NCI-H2081 (cell line): ENCODE results near the gene RCC2.
A peak's percentile ranks its signal among the peaks of the same experiment; 100 is the strongest.
"Not testable (repeated sequence)": the region's sequence is repeated elsewhere in the genome, so short reads cannot be mapped to it uniquely, and the experiment has no call there.

Experiments
- DNase-seq, 2 experiments: peaks; one replicate each; lab custom pipeline; 2025; lab: John Stamatoyannopoulos, UW

Gene RCC2

DNA sequence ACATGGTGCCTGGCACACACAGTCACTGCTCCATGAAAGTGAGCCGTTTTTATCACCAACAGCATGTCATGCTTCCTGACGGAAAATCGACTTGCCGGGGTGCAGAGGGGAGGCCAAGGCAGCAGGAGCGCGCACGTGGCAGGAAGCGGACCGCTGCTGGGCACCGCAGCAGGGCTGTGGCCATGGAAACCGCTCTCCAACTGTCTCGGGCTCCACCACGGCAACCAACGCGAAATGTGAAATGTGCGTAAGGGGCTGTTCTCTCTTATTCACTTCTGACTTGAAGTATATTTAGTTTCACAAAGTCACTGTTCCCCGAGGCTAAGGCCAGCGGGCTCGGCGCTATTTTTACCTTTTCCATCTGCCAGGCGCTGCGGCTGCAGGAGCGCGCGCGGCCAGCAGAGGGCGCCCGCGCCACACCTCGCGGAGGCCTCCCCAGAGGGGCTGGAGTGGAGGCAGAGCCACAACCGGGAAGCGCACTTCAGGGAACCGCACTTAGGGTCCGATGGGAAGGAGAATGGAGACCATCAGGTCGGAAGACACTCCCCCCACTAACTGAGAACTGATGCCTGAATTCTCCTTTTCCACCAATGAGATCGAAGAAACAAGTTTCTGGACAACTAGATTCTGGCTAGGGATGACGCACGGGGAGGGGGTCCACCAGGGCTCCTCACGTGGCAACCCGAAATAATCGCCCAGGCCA lies 19.7 kb downstream of the RCC2 start:
- DNase-seq: no peak

DNA sequence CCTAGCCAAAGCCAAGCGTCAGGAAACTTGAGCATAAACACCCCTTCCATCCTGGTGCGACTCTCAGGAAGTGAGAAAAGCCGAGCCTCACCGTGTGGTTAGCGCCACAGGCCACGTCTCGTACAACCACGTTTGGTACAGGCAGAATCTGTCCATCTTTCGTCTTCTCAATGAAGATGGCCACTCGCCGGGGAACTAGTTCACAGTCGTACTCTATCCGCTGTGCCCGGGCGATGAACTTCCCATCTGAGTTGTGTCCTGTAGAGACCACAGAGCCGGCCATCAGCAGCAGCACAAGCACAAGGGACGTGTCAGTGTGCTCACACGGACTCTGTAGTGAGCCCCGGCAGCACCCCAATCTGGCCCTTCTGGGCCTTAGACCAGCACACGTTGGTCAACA lies 23.1 kb downstream of the RCC2 start:
- no peak for DNase-seq

DNA sequence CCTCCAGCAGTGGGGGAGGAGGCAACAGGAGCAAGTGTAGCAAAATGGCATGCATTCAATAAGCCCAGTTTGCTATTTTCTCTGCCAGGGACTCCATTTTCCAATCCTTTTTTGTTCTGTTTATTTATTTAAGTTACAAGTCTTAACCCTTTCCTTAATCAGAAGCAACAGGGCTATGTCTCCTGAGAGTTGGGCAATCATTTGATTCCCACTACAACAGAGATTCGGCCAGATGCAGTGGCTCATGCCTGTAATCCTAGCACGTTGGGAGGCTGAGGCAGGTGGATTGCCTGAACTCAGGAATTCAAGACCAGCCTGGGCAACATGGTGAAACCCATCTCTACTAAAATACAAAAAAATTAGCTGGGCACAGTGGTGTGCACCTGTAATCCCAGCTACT lies 25.5 kb downstream of the RCC2 start:
- DNase-seq: no peak

GRCh38 chr1:17412093-17412870 lies 27.2 kb downstream of the RCC2 start:
- no peak for DNase-seq

GRCh38 chr1:17409391-17409811 lies 30.1 kb downstream of the RCC2 start:
- DNase-seq: no peak

GRCh38 chr1:17407786-17408514 lies 31.5 kb downstream of the RCC2 start:
- DNase-seq: peak in 1 of 2 experiments; percentile 11

DNA sequence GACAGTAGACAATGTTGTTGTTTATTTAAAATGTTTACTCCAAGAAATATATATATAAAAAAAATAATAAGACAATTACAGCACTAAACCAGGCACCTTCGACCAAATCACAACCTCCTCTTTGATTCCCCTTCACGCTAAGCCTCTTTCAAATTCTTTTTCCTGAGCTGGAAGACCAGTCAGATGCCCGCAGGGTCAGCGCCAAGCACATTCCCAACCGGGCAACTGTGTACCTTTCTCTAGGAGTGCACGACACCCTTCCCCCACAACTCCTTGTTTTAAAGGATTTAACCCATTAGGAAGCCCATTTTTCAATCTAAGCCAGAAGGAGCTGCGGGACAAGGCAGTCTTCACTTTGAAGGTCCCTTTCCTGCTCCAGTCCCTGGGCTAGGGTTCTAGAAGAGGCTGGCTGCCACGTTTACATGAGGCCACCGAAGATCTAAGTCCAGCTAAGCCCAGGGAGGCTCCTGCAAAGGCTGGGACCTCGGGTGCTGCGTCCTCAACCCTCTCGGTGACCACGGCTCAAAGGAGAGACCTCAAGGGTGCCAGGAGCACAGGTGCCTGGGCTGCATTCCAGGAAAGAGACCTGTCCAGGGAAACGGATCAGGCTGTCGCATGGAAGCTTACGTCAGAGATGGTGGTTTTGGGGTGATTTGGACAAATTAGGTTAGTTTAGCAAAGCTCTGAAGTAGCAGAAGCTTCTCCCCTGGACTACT lies 32.6 kb downstream of the RCC2 start:
- not testable (repeated sequence) for DNase-seq

GRCh38 chr1:17405898-17406759 lies 33.3 kb downstream of the RCC2 start:
- peak; percentile 30 to 34 for DNase-seq

- no peak for DNase-seq
Measured at GRCh38 chr1:17404820-17405219, 34.7 kb downstream of the RCC2 start.

DNA sequence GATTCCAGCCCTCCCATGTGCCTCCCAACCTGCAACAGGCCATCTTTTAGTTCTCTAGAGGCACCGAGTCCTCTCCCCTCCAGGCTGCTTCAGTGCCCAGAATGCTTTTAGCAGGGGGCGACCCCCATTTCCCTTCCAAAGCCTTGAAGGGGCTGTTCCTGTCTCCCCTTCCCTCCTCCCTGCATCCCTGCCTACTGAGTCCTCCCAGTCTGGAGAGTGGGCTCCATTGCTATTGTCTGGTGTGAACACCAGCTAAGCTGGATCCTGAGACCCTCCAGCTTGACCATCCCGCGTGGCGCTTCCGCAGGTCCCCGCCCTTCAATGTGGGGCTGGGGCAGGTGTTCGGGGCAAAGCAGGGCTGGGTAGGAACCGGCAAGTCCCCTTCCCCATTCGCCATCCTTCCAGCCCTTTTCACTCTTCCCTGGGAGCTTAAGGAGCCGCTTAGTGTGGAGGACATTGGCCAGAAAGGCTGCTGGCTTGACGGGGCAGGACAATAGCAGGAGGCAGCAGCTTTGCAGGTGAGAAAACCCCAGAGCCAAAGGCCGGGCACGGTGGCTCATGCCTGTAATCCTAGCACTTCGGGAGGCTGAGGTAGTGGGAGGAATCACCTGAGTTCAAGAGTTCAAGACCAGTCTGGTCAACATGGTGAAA lies 35.3 kb downstream of the RCC2 start:
- DNase-seq: no peak

- DNase-seq: no peak
Measured at GRCh38 chr1:17403081-17403480, 36.4 kb downstream of the RCC2 start.

- no peak for DNase-seq
Measured at GRCh38 chr1:17401841-17402240, 37.6 kb downstream of the RCC2 start.

GRCh38 chr1:17400725-17401341 lies 38.6 kb downstream of the RCC2 start:
- no peak for DNase-seq

DNA sequence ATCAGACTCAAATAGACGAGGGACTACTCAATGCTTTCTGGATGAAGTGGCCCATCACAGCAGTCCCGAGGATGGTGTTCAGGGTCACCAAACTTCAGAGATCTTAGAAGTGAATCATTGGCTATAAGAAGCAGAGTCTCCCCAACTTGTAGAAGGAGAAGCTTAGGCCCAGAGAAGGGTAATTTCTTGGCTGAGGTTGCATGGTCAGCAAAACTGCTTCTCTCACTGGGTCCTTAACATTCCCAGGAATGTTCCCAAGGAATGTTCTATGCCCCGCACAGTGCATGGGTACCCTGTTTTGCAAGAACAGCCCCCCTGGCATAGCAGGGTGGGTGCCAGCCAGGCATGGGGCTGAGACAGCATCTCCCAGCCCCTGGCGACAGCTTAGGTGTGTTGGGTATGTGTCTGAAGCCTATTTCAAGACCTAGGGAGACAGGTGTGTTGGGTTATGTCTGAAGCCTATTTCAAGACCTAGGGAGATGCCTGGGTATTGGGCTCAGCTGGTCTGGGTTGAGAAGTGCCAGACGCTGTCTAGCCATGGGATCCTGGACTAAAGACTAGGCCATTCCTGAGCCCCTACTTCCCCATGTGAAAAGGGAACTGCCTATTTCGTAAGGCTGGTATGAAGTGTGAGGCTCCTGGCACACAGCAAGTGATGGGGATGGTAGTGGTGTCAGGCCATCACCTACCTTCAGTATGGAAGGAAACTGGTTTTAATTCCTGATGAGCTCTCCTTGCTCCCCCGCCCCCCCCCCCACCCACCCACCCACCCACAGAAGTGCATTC lies 41.4 kb downstream of the RCC2 start:
- DNase-seq: no peak

DNA sequence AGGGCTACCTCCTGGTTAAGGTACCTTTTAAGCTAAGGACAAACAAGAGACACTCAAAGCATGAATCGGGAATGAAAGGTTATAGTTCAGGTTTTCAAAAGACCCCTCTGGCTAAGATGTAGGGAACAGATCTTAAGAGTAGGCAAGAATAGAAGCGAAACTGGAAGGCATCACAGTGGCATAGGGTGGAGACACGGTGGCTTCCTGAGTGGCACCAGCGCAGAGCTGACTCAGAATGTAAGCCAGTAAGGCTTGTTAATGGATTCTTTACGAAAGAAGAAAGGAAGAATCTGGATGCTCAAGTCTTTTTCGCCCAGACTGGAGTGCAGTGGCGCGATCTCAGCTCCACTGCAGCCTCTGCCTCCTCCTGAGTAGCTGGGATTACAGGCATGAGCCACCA lies 46.2 kb downstream of the RCC2 start:
- no peak for DNase-seq

DNA sequence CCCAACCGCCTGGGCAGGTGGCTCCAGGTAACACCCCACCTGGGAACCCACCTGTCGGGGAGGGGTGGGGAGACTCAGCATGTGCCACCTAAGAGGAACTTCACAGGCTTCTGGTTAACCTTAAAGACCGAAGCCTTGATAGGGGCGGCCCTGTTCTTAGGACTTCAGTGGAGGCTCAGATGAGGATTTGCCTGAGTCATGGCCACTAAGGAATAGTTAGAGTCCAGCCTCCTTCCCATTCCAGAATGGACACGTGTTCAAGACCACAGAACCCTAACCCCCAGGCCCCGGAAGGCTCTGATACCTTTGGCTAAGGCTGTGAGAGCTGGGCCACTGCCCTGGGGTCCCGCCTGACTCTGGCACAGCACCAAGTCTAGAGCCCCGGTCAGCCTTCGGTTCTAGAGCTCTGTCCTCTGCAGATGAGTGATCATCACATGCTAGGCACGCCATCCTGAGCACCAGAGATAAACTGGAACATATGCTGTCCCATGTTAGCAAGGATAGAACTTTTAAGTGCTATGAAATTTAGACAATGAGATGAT lies 47.2 kb downstream of the RCC2 start:
- DNase-seq: no peak

DNA sequence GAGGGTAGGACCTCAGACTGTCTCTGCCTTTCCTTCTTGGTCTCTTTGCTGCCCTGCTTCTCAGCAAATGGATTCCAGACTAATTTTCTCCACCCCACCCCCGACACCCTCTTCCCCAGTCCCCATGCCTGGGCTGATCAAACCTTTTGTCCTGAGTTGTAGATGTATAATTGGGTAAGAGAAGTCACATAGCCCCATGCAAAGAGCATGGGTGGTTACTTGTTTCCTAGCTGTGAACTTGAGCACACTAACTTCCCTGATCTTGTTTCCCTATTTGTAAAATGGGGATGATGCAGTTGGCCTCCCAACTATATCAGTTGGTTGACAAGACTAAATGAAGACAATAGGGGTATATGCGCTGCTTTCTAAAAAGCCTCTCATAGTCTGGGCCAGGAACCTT lies 58.3 kb downstream of the RCC2 start:
- DNase-seq: no peak

DNA sequence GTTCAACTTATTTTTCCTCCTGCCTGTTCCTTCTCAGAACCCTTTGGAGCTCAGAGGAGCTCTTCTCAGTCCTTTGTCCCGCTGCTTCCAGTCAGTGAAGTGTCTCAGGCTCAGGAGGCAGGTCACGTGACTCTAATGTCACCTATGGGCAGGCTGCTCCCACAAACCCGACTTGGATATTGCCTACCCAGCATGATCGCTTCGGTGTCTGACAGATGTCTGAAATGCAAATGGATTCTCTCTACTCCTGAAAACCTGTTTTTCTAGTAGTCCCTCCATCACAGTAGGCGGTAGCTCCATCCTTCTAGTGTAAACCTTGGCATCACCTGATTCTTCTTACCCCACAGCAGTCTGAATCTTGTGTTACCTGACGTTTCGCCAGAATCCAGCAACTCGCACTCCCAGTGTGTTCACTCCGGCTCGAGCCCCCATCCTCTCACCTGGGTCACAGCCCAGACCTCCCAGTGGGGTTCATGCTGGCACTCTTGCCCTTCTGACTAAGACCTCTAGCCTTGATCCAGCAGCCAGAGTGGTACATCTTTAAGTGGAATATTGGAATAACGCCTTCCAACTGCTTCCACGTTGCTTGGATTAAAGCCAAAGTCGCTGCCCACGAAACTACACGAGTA lies 62.0 kb downstream of the RCC2 start:
- no peak for DNase-seq

DNA sequence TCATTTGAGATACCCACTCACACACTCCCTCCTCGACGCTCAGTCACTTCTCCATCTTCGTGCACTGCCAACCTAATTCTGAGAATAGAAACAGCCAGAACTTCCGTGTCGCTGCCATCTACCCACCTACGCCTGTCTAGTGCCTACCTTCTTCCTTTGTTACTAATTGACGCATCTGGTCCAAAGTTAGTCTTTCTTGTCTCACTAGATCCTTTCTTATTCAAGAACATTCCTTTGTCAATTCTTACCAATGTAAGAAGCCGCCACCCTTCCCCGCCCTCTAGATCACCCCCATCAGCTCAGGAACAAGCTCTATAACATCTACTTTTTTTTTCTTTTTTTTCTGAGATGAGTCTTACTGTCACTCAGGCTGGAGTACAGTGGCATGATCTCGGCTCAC lies 63.8 kb downstream of the RCC2 start:
- no peak for DNase-seq
